Activated CD8-positive, alpha-beta memory T cell treated with anti-CD3 and anti-CD28 coated beads, Interleukin-2, amount 50 U/mL, for 1 hour (primary cell): ENCODE results near the gene PRDM16.

Experiments
- DNase-seq: peaks from one replicate; pipeline ENCODE4 v3.0.0-alpha.2; 2020; ENCODE audit errors: extremely low read depth

Gene PRDM16

GRCh38 chr1:3261007-3261968 lies 192.3 kb downstream of the PRDM16 start:
- no peak for DNase-seq

- DNase-seq = no peak
These were observed 193.1 kb downstream of the PRDM16 start for GRCh38 chr1:3261969-3262579.

DNA sequence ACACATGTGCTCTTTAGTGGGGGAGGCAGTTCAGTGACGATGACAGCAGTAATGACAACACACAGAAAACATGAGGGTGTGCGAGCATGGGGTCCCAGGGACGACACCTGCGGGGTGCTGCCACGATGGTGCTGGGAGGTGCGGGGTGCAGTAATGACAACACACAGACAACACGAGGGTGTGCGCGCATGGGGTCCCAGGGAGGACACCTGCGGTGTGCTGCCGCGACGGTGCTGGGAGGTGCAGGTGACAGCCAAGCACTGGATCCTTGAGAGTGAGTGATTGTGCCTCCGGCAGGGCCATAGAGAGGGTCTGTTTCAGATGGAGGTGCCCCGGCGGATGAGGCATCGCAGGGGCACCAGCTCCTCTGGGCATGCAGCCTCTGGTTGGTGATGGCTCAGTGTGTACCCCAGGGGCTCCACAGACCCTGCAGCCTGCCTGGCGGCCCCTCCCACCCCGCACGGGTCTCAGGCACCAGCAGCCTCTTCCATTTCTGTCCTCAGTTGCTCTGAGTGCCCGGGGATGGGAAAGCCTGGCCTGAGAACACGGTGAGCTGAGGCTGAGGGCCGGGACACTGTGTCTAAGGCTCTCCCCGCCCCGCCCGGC lies 193.8 kb downstream of the PRDM16 start:
- DNase-seq = no peak

GRCh38 chr1:3263790-3264189 lies 194.8 kb downstream of the PRDM16 start:
- no peak for DNase-seq

- DNase-seq = no peak
These were observed 195.5 kb downstream of the PRDM16 start for GRCh38 chr1:3264456-3264855.

DNA sequence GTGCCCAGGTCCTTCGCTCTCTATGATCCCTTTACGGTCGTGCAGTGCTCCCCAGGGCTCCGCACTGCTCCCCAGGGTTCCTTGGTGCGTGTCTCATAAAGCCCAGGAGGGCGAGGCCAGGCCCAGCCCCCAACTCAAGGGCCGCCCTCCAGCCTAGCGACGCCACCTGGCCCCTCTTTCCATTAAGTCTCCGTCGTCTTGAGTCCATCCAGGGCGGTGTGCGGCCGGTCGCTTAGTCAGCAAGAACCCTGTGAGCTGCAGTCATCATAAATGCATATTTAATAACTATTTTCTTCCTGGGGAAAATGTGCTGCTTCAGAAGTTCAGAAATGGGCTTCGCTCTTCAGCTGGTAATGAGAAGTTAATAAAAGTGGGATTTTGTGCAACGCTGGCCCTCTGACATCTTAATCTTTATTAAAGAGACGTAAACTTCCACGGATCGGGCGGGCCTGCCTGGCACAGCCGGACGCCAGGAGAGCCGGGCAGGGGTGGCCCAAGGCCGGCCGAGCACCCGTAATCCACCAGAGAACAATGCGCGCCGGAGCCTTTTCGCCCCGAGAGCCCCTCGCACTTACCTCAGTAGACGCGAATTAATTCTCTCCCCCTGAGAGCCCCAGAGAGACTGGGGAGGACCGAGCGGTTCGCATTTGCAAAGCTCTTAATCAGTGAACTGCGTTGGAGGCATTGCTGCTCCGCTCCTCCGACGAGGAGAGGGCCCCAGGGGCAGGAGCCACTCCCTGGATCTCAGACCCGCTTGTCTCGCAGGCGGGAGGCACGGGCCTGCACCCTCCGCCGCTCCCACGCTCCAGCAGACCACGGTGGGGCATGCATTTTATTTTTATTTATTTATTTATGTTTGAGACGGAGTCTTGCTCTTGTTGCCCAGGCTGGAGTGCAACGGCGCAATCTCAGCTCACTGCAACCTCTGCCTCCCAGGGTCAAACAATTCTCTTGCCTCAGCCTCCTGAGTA lies 197.1 kb downstream of the PRDM16 start:
- no peak for DNase-seq

DNA sequence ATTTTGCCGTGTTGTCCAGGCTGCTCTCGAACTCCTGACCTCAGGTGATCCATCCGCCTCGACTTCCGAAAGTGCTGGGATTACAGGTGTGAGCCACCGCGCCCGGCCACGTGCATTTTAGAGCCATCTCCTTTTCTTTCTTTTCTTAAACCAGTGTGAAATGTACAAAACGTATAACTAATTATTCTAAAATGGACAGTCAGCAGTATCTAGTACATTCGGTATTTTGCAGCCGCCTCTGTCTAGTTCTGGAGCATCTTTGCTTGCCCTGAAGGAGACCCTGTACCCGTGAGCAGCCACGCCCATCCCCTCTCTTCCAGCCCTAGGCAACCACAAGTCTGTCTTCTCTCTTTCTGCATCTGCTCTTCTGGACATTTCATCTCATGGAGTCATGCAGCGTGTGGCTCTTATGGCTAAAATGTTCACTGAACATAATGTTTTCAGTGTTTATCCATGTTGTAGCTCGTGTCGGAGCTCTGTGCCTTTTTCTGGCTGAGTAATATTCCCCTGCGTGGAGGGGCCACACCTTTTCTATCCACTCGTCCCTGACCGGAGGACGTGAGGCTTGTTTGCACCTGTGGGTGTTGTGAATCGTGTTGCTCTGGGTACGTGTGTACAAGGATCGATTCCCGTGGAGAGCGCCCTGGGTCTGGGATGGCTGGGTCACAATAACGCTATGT lies 198.0 kb downstream of the PRDM16 start:
- DNase-seq = no peak

GRCh38 chr1:3267550-3268270 lies 198.7 kb downstream of the PRDM16 start:
- DNase-seq = no peak

- DNase-seq = no peak
These were observed 199.3 kb downstream of the PRDM16 start for GRCh38 chr1:3268281-3268680.

DNA sequence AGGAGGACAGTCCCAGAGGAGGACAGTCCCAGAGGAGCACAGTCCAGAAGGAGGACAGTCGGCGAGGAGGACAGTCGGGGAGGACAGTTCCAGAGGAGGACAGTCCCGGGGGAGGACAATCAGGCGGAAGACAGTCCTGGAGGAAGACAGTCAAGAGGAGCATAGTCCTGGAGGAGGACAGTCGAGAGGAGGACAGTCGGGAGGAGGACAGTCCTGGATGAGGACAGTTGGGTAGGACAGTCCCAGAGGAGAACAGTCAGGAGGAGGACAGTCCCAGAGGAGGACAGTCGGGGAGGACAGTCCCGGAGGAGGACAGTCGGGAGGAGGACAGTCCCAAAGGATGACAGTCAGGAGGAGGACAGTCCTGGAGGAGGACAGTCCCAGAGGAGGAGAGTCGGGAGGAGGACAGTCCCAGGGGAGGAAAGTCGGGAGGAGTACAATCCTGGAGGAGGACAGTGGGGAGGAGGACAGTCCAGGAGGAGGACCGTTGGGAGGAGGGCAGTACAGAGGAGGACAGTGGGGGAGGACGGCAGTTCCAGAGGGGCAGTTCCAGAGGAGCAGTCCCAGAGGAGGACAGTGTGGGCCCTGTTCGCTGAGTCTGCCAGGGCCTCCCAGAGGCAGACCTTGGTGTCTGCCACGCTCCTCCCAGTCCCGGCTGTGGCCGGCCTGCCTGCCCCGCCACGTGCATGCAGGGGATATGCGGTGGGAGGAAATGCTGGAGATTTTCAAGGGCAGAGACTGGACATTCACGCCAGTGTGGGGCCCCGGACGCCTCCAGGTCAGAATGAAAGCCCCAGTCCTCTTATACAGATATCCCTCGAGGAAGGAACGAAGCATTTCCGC lies 201.6 kb downstream of the PRDM16 start:
- DNase-seq = no peak

DNA sequence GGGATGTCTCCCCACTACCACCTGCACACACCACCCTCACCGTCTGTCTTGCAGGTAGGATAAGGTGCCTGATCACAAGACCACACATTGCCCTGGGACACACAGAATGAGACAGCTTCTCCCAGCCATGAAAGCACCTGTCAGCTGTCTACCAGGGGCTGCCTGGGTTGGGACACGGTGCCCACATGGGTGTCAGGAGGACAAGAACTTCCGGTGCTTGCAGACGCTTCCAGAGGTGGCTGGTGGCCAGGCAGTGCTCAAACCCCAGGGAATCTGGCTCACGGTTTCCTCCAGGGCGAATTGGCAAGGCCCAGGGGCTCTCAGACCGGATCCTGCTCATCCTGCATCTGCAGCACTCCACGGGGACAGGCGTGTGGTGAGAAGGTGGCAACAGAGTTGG lies 202.9 kb downstream of the PRDM16 start:
- no peak for DNase-seq

DNA sequence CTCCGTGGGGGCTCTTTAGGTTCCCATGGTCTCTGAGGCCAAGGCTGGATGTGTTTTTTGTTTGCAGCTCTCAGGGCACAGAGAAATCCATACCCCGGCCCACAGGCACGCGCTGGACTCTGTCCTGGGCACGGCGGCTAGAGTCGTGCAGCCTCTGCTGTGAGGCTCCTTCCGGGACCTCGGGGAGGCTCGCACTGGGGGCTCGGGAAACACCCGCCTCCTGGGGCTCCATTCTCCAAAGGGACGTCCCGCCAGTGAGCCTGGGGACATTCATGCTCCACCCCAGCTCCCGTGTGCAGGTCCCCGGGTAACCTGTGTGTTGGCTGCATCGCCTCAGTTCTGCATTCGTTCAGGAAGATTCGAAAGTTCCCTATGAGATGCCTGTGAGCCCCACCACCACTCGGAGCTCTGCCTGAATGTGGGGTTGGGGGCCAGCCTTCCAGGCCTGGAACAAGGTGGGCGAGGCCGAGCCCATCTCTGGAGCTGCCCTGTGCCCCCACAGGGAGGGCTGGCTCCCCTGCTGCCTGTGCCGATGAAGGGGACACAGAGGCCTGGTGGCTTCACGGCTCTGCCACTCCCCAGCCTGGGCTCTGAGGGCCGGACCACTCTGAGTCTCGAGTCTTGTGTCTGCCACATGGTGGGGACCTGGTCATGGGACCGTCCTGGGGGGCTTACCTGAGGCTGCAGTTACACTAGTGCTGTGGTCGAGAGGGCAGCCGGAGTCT lies 203.5 kb downstream of the PRDM16 start:
- no peak for DNase-seq

DNA sequence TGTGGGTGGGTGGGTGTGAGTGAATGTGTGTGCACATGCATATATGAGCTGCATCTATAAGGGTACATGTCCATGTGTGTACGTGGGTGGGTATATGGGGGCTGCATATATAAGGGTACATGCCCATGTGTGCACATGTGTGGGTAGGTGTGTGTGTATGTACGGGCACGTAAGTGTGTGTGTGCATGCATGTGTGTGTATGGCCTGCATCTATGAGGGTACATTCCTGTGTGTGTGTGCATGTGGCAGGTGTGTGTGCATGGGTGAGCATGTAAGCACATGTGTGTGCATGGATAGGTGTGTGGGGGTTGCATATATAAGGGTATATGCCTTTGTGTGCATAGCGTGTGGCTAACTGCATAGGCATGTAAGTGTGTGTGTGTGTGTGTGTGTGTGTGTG lies 204.4 kb downstream of the PRDM16 start:
- no peak for DNase-seq

GRCh38 chr1:3274972-3275371 lies 206.0 kb downstream of the PRDM16 start:
- no peak for DNase-seq

- DNase-seq = no peak
These were observed 206.7 kb downstream of the PRDM16 start for GRCh38 chr1:3275471-3276340.

DNA sequence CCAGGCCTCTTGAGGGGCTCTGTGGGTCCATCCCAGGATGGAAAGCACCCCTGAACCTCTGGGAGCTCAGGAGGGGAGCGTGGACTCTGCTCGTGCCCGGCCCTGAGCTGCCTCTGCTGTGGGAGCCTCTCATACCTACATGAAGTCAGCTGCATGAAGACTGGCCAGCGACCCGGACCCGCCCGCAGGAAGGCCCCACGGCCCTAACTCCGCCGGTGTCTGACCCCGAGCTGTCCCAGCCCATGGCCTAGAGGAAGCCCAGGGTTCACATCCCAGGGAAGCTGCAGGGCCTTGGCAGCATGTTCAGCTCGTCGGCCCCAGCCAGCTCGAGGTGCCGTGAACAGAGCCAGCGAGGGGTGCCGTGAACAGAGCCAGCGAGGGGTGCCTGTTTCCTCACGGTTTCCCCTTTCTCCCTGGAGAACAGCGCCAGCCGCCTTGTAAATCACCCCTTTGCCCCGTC lies 207.4 kb downstream of the PRDM16 start:
- no peak for DNase-seq

GRCh38 chr1:3277011-3277471 lies 208.0 kb downstream of the PRDM16 start:
- DNase-seq = no peak

DNA sequence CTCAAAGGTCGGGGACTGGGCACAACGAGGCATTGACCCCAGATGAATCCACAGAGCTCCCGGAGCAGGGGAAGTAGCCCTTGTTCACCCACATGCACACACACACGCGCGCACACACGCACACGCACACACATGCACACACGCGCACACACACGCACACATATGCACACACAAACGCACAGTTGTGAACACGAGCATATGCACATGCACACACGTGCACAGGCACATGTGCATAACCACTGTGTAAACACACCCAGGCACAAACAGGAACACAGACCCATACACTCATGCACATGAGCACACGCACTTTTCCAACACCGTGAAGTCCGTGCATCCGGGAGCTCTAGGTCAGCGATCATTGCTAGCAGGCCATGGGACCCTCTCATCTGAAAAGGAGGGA lies 208.6 kb downstream of the PRDM16 start:
- DNase-seq = no peak
